Measurements from ENCODE around the gene MIEF2. TPM values are rescaled to one million over a fixed set of nuclear protein-coding genes. Genes with fewer than 3 reads are reported as not detected.

MIEF2 gene
- polyA plus RNA-seq, 1 donor from 2014 or later = 74.9 TPM

GRCh38 chr17:18235743-18236256, 24.7 kb upstream of the MIEF2 start:
- Histone ChIP-seq H3K36me3 (ENCODE audit: insufficient read depth, low read length) (no peaks in the 10 kb centered on the region), H3K9ac (ENCODE audit: low read length) (no peak overlapping the region), H3K4me2 (ENCODE audit: low read length) (no peak overlapping the region), H3F3A (ENCODE audit: insufficient read depth, low read length, poor library complexity, severe bottlenecking) (no peaks in the 10 kb centered on the region), H3K27ac (ENCODE audit: low read length) (no peak overlapping the region), H3K79me2 (replicated peaks; ENCODE audit: insufficient read depth, low read length) (peaks cover 5% of the 10 kb centered on the region), H3K9me3 (ENCODE audit: low read length) (no peaks in the 10 kb centered on the region), H4K20me1 (ENCODE audit: insufficient read depth) (no peaks in the 10 kb centered on the region), H2AFZ (ENCODE audit: low read depth, low read length) (no peak overlapping the region), H3K4me3 (ENCODE audit: low read length) (no peak overlapping the region), H3K27me3 (ENCODE audit: insufficient read depth, low read depth, low read length) (no peaks in the 10 kb centered on the region), H3K9me2 (ENCODE audit: insufficient read depth, low read length) (no peaks in the 10 kb centered on the region)
- no peak for TF ChIP-seq REST (IDR thresholded peaks at IDR 0.05; ENCODE audit: borderline replicate concordance)
- TF ChIP-seq SMC3 (conservative IDR thresholded peaks at IDR 0.05; ENCODE audit: poor library complexity) = no peak
- TF ChIP-seq EZH2 (IDR thresholded peaks at IDR 0.05; ENCODE audit: borderline replicate concordance, insufficient read depth, low read length, poor library complexity, severe bottlenecking) = no peak
- TF ChIP-seq MXI1 (conservative IDR thresholded peaks at IDR 0.05; ENCODE audit: poor library complexity, severe bottlenecking) = no peak
- TF ChIP-seq POLR2AphosphoS5 (IDR thresholded peaks at IDR 0.05) = no peak
- TF ChIP-seq EP300 (conservative IDR thresholded peaks at IDR 0.05; ENCODE audit: poor library complexity, severe bottlenecking) = no peak
- no peak for TF ChIP-seq RAD21 (conservative IDR thresholded peaks at IDR 0.05)
- TF ChIP-seq CTCF (IDR thresholded peaks at IDR 0.05; ENCODE audit: poor library complexity, severe bottlenecking) = no peak

GRCh38 chr17:18236494-18236893, 24.0 kb upstream of the MIEF2 start:
- no peak overlapping the region for H3K9ac ChIP-seq (ENCODE audit: low read length)
- H3K36me3 ChIP-seq (ENCODE audit: insufficient read depth, low read length) = peaks cover 2% of the 10 kb centered on the region

GRCh38 chr17:18237461-18237860, 23.0 kb upstream of the MIEF2 start:
- H3K36me3 ChIP-seq (ENCODE audit: insufficient read depth, low read length) = peaks cover 5% of the 10 kb centered on the region
- no peak overlapping the region for H3K4me2 ChIP-seq (ENCODE audit: low read length)
- H2AFZ ChIP-seq (ENCODE audit: low read depth, low read length) = no peak overlapping the region
- H4K20me1 ChIP-seq (ENCODE audit: insufficient read depth) = no peaks in the 10 kb centered on the region
- no peak overlapping the region for H3K9ac ChIP-seq (ENCODE audit: low read length)
- H3K27ac ChIP-seq (ENCODE audit: low read length) = no peak overlapping the region
- TF ChIP-seq EP300 (conservative IDR thresholded peaks at IDR 0.05; ENCODE audit: poor library complexity, severe bottlenecking) = no peak
- TF ChIP-seq MXI1 (conservative IDR thresholded peaks at IDR 0.05; ENCODE audit: poor library complexity, severe bottlenecking) = no peak
- TF ChIP-seq CTCF (IDR thresholded peaks at IDR 0.05; ENCODE audit: poor library complexity, severe bottlenecking) = no peak
- no peak for TF ChIP-seq TAF1 (IDR thresholded peaks at IDR 0.05; ENCODE audit: low read depth)
- TF ChIP-seq REST (IDR thresholded peaks at IDR 0.05; ENCODE audit: borderline replicate concordance) = no peak
- TF ChIP-seq POLR2AphosphoS5 (IDR thresholded peaks at IDR 0.05) = no peak
- no peaks in the 10 kb centered on the region for H3F3A ChIP-seq (ENCODE audit: insufficient read depth, low read length, poor library complexity, severe bottlenecking)
- no peaks in the 10 kb centered on the region for H3K79me2 ChIP-seq (replicated peaks; ENCODE audit: insufficient read depth, low read length)
- H3K4me3 ChIP-seq (ENCODE audit: low read length) = no peak overlapping the region
- H3K27me3 ChIP-seq (ENCODE audit: insufficient read depth, low read depth, low read length) = no peaks in the 10 kb centered on the region
- H3K9me2 ChIP-seq (ENCODE audit: insufficient read depth, low read length) = no peaks in the 10 kb centered on the region
- no peaks in the 10 kb centered on the region for H3K9me3 ChIP-seq (ENCODE audit: low read length)

More at GRCh38 chr17:18236494-18236893, 24.0 kb upstream of the MIEF2 start:
- Histone ChIP-seq H3K4me3 (ENCODE audit: low read length) (no peak overlapping the region), H3K27me3 (ENCODE audit: insufficient read depth, low read depth, low read length) (no peaks in the 10 kb centered on the region), H3K9me2 (ENCODE audit: insufficient read depth, low read length) (no peaks in the 10 kb centered on the region), H3K9me3 (ENCODE audit: low read length) (no peaks in the 10 kb centered on the region), H4K20me1 (ENCODE audit: insufficient read depth) (no peaks in the 10 kb centered on the region), H3K27ac (ENCODE audit: low read length) (no peak overlapping the region), H2AFZ (ENCODE audit: low read depth, low read length) (no peak overlapping the region), H3K79me2 (replicated peaks; ENCODE audit: insufficient read depth, low read length) (no peaks in the 10 kb centered on the region), H3K4me2 (ENCODE audit: low read length) (no peak overlapping the region), H3F3A (ENCODE audit: insufficient read depth, low read length, poor library complexity, severe bottlenecking) (no peaks in the 10 kb centered on the region)
- TF ChIP-seq TAF1 (IDR thresholded peaks at IDR 0.05; ENCODE audit: low read depth) = no peak
- TF ChIP-seq EP300 (conservative IDR thresholded peaks at IDR 0.05; ENCODE audit: poor library complexity, severe bottlenecking) = no peak
- no peak for TF ChIP-seq POLR2AphosphoS5 (IDR thresholded peaks at IDR 0.05)
